Right lobe of liver (tissue), 4 donors: ENCODE measurements around the gene NHSL2.

Source experiments
- CTCF ChIP-seq, 4 donors: fragments of 200-600 bp in 3 of 4; fragments of 450-650 bp in 1 of 4; IDR thresholded peaks; one replicate each; pipeline versions ENCODE4 v1.5.1 to v1.8.0; 2016 to 2022; ENCODE audit warnings: antibody characterized with exemption in 4 of 4, mild to moderate bottlenecking in 2 of 4
- POLR2A ChIP-seq: fragments of 450-650 bp; IDR thresholded peaks from one replicate; pipeline ENCODE4 v1.6.1; 2017; ENCODE audit warnings: antibody characterized with exemption, mild to moderate bottlenecking
- donor health status: DM: no; HTN: no; CAD: no.
- donor health status: DM: no; HTN: no; CAD: no.
- donor health status: DM: no; HTN: yes; CAD: no.

GRCh38 chrX:72126048-72126415 is 215.4 kb downstream of the NHSL2 start:
- TF ChIP-seq CTCF (IDR thresholded peaks at IDR 0.05) = no peak
- no peak for TF ChIP-seq POLR2A
